HG02938 (cell line): ENCODE results near the gene PTH2.

Experiments
- ATAC-seq: cut with Tn5 transposase; IDR thresholded peaks from one replicate; pipeline ENCODE4 v1.9.1; 2021; ENCODE audit warnings: mild to moderate bottlenecking, moderate library complexity; ENCODE audit not compliant: unreplicated experiment

PTH2 gene

DNA sequence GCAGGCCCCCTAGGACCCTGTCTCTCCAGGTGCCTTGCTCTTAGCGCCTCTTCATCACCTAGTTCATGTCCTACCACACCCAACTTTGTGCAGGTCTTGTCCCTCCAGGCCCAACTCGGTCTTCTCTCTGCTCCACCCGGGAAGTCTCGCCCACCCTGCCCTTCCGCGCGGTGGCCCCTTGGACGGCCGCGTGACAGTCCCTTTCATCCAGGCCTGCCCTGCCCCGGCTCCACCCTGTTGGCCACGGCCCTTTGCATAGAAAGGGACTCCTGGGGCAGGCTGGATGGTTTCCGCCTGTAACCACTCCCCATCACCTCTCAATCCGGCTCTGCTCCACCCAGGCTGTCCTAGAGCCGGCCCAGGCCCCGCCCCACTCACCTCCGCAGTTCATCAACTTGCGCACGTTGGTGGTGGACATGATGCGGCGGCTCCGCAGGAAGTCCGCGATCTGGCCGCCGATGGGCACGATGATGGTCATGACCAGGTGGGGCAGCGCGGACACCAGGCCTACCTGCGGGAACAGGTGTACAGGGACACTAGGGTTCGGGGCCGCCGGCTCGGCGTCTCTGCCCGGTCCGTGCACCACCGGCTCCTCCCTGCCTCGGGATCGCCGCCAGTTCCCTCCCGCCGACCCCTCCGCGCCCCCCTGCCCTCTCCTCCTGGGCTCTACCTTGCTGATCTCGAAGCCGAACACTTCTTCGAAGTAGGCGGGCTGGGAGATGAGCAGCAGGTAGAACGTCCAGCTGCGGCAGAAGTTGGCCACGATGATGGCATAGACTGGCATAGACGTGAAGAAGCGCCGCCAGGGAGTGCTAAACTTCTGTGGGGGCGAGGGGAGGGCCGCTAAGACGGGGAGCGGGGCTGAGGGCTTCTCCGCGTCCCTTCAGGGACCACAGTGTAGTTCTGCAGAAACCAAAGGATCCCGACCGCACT lies 9.2 kb upstream of the PTH2 start:
- no peak for ATAC-seq

DNA sequence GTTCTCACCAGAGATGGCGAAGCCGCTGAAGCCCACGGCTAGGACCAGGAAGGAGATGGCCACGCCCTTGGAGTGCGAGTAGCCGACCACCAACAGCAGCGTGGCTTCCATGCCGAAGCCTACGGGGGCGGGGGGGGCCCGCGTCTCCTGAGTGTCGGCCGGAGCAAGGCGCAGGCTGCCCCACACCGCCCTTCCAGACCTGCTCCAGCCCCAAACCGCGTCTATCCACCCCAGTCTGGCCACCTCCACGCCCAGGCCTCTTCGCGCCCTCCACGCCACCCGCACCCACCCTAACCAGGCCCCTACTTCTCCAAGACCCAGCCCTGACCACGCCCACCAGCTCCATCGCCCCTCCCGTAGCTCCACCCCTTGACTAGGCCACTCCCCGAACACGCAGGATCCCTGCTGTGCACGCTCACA lies 8.1 kb upstream of the PTH2 start:
- ATAC-seq = no peak

DNA sequence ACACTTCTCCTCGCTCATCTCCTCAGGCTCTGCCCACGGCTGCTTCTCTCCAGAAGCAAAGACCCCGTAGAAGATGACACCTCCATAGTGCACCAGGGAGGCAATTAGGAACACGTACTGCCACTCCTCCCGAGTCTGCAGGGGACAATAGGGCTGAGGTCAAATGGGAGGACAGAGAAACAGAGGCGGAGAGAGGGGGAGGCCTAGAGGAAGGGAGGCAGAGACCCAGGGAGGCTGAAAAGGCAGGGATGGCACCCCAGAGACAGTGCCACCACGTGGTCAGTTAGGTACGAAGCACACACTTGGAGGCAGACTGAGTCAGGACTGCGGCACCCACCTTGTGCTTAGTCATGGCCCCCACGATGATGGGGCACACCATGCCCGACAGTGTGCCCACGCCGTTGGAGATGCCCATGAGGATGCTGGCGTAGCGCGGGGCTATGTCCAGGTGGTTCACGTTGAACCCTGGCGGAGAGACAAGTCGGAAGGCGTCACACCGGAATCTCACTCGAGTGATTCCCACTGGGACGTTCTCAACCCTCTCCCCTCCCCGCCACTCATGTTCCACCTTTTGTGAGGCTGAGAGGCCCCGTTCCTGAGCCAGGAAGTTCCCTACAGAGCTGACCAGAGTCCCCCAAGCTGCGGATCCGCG lies 7.6 kb upstream of the PTH2 start:
- no peak for ATAC-seq

DNA sequence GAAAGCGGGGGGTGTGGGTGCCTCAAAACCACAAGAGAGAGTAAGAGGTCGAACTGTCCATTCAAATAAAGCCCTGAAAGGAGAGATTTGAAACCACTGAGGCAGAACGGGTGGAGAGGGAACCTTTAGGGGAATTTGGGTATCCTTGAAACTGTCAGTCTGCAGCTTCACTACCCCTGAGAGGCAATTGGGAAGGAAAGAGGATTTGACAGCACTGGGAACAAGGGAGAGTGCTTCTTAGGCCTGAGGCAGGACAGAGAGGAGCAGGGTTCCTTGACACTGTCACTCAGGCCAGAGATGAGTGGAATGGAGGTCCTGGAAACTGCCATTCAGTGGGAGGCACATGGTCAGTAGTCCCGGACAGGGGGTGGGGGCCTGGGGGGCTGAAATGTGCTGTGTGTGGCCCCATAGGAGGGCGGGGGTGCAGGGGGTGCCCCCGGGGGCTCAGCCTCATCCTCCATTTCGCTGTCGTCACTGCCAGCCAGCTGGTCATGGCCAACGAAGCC lies 7.0 kb upstream of the PTH2 start:
- ATAC-seq = no peak

DNA sequence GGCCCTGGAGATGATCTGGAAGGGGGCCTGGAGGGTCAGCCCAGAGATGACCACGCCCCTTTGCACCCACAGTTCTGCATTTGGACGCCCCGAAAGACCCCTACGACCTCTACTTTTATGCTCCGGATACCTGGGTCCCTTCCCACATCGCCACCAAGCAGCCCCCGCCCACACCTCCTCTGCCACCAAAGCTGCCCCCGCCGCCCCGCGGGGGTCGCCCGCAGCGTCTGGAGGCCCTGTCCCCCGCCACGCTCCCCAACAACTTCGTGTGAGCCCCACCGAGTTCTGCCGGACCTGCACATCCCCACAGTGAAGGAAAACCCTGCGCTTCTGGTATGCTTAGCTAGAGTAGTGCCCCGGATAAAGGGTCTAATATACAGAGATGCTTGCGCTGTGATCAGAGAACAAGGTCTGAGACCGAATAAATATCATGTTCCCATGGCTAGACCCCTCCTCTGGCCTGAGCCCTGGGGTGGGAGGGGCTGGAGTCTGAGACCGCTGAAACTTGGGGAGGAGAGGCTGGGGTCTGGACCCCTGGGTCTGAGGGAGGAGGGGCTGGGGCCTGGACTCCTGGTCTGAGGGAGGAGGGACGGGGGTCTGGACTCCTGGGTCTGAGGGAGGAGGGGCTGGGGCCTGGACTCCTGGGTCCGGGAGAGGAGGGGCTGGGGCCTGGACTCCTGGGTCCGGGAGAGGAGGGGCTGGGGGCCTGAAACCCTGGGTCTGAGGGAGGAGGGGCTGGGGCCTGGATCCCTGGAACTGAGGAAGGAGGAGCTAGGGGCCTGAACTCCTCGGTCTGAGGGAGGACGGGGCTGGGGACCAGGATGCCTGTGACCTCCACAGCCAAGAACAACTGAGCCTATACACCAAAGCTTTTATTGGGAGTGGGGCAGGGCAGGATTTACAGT lies 5.6 kb upstream of the PTH2 start:
- ATAC-seq = no peak

DNA sequence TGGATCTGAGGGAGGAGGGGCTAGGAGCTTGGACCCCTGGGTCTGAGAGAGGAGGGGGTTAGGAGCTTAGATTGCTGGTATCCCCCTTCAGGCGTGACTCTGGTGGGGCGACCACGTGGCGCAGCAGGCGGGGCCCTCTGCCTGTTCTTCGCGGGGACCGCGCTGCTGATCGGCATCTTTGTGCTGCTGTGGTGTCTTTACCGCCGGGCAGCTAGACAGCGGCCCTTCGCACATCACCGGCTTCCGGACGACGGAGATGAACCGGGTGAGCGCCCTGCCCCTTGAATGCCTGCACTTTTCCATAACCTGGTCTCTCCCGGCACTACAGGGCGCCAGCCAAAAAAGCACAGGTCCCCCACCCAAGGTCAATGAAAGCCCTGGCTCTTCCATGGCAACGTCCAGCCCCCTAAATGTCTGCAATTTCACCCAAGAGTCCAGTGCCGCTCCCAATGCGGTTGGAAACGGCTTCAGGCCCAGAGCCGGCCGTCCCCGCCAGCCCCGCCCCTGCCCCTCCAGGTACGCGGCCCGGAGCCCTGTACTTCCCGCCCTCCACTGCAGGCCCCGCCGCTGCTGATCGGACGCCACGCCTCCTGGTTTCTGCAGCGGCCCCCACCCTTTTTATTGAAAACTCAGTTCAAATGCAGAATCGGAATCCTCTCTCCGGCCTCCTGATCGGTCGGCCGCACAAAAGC lies 4.8 kb upstream of the PTH2 start:
- no peak for ATAC-seq

DNA sequence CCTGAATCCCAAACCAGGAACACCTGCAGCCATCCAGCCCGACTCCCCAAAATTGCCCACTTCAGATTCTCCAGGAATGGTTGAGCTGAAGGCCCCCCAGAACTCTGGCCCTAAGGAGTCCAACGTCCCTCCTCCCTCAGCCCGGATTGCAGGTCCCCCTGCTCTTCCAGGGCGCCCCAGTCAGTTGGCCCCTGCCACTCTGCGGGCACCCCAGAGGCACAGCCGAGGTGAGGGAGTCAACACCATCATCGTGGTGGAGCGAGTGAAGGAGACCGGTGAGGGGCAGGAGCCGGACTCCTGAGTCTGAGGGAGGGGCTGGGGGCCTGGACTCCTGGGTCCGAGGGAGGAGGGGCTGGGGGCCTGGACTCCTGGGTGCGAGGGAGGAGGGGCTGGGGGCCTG lies 4.1 kb upstream of the PTH2 start:
- no peak for ATAC-seq

DNA sequence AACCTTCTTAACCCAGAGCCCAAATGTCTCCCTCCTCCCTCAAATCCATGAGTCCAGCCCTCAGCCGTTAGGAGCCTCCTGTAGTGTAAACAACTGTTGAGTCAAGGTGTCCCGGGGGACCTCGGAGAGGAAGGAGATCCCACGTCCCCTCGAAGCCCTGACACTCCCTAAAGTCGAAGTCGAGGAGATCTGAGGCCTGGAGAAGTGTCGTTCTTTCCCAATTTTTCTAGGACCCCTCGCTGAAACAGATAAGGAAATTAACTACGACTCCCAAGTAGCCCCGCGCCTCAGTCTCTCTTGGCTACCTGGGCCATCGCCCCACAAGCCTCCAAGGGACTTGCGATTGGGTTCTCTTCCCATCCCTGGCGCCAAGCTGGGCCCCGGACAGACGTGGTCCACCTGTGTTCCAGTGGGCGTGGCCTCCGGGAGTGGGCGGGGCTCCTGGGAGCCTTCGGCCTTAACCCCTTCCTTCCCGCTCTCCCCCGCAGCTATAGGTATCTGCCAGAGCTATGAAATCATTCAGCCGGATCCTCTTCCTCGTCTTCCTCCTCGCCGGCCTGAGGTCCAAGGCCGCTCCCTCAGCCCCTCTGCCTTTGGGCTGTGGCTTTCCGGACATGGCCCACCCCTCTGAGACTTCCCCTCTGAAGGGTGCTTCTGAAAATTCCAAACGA lies 2.8 kb upstream of the PTH2 start:
- ATAC-seq = no peak

DNA sequence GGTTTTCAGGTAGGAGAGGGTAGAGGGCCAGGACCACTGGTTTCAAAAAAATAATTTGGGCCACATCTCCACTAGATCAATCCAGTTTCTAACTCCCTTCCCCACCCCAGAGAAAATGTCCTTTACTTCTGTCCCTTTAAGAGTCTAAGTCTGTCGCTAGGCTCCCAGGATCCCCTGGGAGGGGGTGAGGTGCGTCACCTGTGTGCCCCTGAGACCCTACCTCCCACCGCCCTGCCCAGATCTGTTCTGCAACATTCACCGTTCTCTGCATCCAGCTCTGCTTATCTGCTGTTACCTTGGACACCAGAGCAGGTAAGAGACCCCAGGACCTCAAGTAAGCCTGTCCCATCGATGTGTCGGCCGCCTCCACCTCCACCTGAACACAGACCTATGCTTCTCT lies 1.9 kb upstream of the PTH2 start, which contains the start of gene GFY:
Gene GFY (plus strand): TSS at position 211 of the 400 bp plus-strand sequence. CDS start 1,043 bp downstream, outside the sequence.
- no peak for ATAC-seq

DNA sequence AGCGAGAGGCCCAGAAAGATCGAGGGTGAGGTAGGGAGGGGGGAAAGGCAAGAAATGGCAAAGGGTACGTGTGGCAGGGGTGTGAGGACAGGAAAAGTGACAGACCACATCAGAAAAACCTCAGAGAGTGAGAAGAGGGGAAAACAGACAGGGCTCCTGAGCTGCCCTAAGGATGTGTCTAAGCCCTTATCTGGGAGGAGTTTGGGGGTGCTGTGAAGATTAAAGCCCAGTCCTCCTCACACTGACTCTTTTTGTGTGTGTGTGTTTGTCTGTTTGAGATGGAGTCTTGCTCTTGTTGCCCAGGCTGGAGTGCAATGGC lies 703 bp upstream of the PTH2 start:
- no peak for ATAC-seq

DNA sequence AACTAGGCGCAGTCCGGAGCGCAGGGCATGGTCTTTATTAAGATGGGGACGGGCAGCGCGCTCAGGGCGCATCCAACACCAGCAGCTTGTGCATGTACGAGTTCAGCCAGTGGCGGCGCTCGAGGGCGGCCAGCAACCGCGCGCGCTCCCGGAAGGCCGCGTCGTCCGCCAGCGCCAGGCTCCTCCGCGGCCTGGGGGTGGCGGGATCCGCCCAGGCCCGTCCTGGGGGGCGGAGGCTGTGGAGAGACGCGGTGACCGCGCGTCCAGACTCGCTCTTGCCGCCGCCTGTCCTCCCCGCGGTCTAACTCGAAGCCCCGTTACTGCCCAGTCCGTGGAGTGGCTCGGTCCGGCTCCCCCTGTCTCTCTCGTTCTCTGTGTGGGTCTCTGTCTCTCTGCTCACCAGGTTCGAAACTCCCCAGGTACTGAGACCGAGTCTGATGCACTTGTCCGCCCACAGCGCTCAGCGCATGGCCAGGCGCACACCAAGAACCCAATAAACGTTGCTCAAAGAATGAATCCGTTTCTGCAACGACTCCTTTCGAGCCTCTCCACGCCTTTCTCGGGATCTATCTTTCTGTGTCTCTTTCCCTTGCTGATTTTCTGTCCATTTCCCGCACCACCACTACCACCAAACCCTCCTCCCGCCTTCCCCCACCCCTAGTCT lies 702 bp downstream of the PTH2 start:
- no peak for ATAC-seq

DNA sequence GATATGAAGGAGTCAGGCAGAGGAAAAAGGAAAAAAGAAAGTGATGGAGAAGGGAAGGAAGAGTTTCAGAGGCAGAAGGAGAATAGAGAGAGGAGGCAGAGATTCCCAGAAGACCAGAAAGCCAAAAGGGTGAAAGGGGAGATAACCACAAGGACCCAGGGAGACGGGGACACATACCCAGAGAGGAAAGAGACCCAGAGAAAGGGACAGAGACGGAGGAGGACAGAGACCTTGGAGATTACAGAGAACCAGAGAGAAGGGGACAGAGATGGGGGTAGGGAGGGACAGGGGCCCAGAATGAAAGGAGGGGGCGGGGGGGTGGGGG lies 1.4 kb downstream of the PTH2 start:
- no peak for ATAC-seq

DNA sequence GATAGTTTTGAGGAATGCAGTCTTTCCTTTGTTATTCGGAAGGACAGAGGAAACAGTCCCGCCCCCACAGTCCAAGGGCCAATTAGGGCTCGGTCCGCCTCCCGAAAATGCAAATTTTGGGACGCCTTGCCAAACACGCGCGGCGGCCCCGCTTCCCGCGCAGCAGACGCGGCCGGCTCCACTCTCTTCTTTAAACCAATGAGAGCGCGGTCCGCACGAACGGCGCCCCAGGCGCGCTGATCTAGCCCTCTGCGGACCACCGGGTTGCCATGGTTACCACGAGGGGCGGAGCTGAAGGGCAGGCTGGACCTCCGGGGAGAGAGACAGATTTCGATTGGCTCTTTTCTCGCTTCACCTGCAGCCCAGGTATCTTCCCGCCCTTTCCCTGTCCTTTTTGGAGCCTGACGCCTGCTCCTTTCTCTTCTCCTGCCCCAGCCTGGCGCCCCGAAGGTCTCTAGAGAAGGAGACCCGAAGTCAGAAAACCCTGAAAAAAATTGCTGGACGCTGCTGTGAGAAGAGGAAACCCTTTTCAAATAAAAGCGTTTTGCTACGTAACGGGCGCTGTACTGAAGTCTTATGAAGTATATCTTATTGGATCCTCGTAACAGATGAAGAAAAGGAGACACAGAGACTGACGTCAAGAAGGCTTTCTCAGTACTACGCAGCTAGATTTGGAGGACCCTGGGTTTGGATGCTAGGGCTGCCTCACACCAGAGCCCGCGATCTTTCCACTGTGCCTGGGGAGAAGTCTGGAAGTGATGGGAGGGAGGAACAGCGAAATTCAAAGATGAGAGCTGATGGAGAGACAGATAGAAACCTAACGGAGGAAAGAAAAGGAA lies 2.0 kb downstream of the PTH2 start:
- no peak for ATAC-seq

DNA sequence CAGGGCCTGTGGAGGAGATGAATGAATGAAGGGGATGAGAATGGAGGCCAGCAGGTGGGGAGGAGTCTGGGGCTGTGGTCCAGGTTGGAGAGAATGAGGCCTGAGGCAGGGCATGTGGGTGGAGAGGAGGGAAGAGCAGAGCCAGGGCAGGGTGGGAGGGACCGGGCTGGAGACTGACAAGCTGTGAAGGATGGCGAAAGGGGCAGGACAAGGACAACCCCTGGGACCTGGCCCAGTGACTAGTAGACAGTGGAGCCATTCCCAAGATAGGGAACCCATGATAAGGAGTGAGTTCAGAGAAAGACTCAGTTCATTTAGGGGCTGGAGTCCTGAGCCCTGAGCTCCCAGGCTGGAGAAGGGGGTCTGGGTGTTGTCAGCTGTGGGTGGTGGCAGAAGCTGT lies 3.0 kb downstream of the PTH2 start:
- no peak for ATAC-seq

DNA sequence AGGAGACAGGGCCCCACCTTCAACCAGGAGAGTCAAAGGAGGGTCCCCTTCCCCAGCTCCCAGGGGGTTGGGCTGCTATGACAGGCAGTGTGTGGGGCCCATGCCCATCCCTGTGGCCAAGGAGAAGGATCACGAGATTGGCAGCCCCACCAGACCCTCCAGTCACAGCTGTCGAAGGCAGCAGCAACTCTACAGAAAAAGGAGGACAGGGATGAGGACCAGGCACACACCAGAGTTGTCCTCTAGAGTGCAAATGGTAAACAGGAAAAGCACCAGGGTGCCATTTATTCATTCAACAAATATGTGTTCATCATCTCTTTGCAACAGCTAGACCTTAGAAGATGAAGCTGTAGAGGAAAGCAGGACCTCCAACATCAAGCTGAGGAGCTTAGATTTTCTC lies 4.1 kb downstream of the PTH2 start:
- ATAC-seq = no peak

DNA sequence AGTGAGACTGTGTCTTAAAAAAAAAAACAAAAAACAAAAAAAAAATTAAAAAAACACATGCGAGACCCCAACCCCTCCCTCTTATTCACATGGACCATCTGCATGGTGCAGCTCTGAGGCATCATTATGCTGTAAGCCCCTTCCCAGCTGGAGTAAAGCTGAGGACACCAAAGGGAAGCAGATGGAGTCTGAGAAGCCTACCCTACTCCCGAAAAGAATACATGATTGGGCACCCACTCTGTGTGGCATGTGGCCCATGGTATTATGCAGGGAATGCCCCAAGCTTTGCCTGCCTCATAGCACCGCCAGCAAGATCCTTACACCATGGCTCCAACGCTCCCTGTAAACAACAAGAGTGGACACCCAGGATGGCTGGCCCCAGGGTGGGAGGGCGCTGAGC lies 4.7 kb downstream of the PTH2 start:
- ATAC-seq = no peak

DNA sequence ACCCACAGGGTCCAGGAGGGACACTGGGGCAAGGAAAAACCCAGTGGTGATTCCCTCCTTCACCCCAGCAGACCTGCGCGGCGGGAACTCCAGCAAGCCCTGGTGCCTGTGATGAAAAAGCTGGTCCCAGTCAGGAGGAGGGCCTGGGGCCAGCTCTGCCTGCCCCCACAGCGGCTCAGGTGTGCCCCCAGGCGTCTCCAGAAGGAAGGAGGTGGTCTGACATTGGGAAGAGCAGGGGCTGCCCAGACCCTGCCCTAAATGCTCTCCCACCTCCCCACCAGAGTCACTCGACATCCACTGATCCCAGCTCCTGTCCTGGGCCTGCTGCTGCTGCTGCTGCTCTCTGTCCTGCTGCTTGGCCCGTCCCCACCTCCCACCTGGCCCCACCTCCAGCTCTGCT lies 6.2 kb downstream of the PTH2 start:
- ATAC-seq = no peak

DNA sequence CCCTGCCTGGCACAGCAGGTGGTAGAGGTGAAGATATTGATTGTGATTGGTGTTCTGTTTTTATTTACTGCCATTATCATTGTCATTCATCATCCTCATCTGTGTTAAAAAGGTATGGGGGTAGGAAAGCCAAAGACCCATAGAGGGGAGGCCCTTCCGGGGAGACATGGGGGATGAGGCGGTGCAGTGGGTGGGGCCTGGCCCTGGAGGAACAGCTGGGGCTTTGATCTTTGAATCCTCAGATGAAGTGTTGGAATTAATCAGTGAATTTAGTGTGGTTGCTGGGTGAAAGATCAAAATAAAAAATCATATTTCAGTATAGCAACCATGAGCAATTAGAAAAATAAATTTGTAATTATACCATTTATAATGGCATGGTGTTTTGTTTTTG lies 7.4 kb downstream of the PTH2 start:
- no peak for ATAC-seq
